ENCODE data around the gene UGDH. TPM values are rescaled to one million over a fixed set of nuclear protein-coding genes. Genes with fewer than 3 reads are reported as not detected.

The UGDH gene
- total and polyA plus RNA-seq, 10 of the 15 experiments (the other 5 are each of a cell fraction or from before 2014, with no cell fraction given), result 11.1 to 60.3 (median 26.8) TPM

- ChIA-PET SMC1A (ENCODE audit: uncharacterized antibody, unreplicated experiment) (interaction anchor here (1.4 kb wide), 1 partner anchor 12 kb away, joined by 6 read pairs; no protein-coding TSS in a partner anchor), CTCF (interaction anchor here (0.7 to 1.0 kb wide), 2 partner anchors 9 to 194 kb away, joined by 3 read pairs; no protein-coding TSS in a partner anchor), POLR2A (interaction anchor here (1.3 kb wide), 1 partner anchor 75 kb away, joined by 4 read pairs; the partner anchor contains the start of gene SMIM14), RAD21 (ENCODE audit: unreplicated experiment) (no interaction called here)
- no peak for DNase-seq (ENCODE audit: low read depth, low spot score)
- BruUV-seq (replicated peaks), result no TSS peak
- H3K27ac ChIP-seq (ENCODE audit: control insufficient read depth, insufficient read depth), result no peak overlapping the region
- ATAC-seq, result no peak
- WGBS (ENCODE audit: insufficient coverage, insufficient replicate concordance, low lambda C conversion rate, missing lambda C conversion rate), result 89% methylated on average over 6 of the region's 6 CpGs
- H3K27me3 ChIP-seq (replicated peaks in 1 of 2; ENCODE audit: control insufficient read depth in 2 of 2, insufficient read depth in 2 of 2, low read length in 1 of 2), result no peaks in the 10 kb centered on the region
- no peak overlapping the region for H2AFZ ChIP-seq (ENCODE audit: control insufficient read depth, low read depth, low read length)
- H3K9me3 ChIP-seq (replicated peaks; ENCODE audit: control insufficient read depth, insufficient read depth, low read length), result peaks cover 6% of the 10 kb centered on the region; the same call in 2 of the 3 replicates
- peaks cover 3 to 9% of the 10 kb centered on the region in 2 experiments for H3K36me3 ChIP-seq (ENCODE audit: control insufficient read depth in 2 of 2, insufficient read depth in 2 of 2, low read length in 1 of 2)
- H3K79me2 ChIP-seq (ENCODE audit: control insufficient read depth, insufficient read depth, low read length), result no peaks in the 10 kb centered on the region
- no peaks in the 10 kb centered on the region for H4K20me1 ChIP-seq (ENCODE audit: control insufficient read depth, insufficient read depth)
- no peak for FAIRE-seq
- no peaks in the 10 kb centered on the region for H3K4me1 ChIP-seq (ENCODE audit: control insufficient read depth, insufficient read depth, low read length)
- no peak overlapping the region for H3K9ac ChIP-seq (ENCODE audit: control insufficient read depth, insufficient read depth, low read length)
- intact Hi-C loops (cut with micrococcal nuclease; ENCODE audit: unreplicated experiment), result no loop called here
- in situ Hi-C loops (cut with MboI), result no loop called here
- H3K4me3 ChIP-seq, result no peak overlapping the region
- H3K4me2 ChIP-seq (ENCODE audit: control insufficient read depth, insufficient read depth), result no peak overlapping the region
- TF ChIP-seq, protein P1, sequence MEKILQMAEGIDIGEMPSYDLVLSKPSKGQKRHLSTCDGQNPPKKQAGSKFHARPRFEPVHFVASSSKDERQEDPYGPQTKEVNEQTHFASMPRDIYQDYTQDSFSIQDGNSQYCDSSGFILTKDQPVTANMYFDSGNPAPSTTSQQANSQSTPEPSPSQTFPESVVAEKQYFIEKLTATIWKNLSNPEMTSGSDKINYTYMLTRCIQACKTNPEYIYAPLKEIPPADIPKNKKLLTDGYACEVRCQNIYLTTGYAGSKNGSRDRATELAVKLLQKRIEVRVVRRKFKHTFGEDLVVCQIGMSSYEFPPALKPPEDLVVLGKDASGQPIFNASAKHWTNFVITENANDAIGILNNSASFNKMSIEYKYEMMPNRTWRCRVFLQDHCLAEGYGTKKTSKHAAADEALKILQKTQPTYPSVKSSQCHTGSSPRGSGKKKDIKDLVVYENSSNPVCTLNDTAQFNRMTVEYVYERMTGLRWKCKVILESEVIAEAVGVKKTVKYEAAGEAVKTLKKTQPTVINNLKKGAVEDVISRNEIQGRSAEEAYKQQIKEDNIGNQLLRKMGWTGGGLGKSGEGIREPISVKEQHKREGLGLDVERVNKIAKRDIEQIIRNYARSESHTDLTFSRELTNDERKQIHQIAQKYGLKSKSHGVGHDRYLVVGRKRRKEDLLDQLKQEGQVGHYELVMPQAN (conservative IDR thresholded peaks at IDR 0.05), result no peak
- TF ChIP-seq IKZF1 (conservative IDR thresholded peaks at IDR 0.05) (no peak), SUZ12 (IDR thresholded peaks at IDR 0.05; ENCODE audit: unreplicated experiment) (no peak), CEBPZ (IDR thresholded peaks at IDR 0.05; ENCODE audit: low read depth, low read length) (no peak), MTA2 (IDR thresholded peaks at IDR 0.05; ENCODE audit: low read depth) (no peak), CREB1 (IDR thresholded peaks at IDR 0.05; ENCODE audit: low read depth) (no peak), NFXL1 (IDR thresholded peaks at IDR 0.05; ENCODE audit: borderline replicate concordance) (no peak), MYB (IDR thresholded peaks at IDR 0.05; ENCODE audit: borderline replicate concordance, low read depth, low read length) (no peak), POLR2AphosphoS2 (IDR thresholded peaks at IDR 0.05; ENCODE audit: low read depth, low read length) (no peak), SKIL (IDR thresholded peaks at IDR 0.05; ENCODE audit: low read depth, poor library complexity, severe bottlenecking) (no peak)
- TF ChIP-seq, protein P2, sequence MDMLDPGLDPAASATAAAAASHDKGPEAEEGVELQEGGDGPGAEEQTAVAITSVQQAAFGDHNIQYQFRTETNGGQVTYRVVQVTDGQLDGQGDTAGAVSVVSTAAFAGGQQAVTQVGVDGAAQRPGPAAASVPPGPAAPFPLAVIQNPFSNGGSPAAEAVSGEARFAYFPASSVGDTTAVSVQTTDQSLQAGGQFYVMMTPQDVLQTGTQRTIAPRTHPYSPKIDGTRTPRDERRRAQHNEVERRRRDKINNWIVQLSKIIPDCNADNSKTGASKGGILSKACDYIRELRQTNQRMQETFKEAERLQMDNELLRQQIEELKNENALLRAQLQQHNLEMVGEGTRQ (IDR thresholded peaks at IDR 0.05; ENCODE audit: borderline replicate concordance, low read depth, low read length), result no peak
Measured at GRCh38 chr4:39563346-39563847, 36.2 kb upstream of the UGDH start.

Measured in GM12878 (cell line).